ENCODE measurements around the gene LRRC75A.

The LRRC75A gene

GRCh38 chr17:16484445-16485175 lies 7.4 kb downstream of the LRRC75A start:
- ATAC-seq (ENCODE audit: low read depth), result no peak
- no peak for DNase-seq (ENCODE audit: low spot score)
- no peak for TF ChIP-seq CTCF (IDR thresholded peaks at IDR 0.05; ENCODE audit: poor library complexity, severe bottlenecking)
- H3K4me1 ChIP-seq (ENCODE audit: insufficient read depth, poor library complexity, severe bottlenecking), result peaks cover 12% of the 10 kb centered on the region
- H3K4me3 ChIP-seq (ENCODE audit: severe bottlenecking), result no peak overlapping the region
- no peaks in the 10 kb centered on the region for H3K9me3 ChIP-seq (ENCODE audit: severe bottlenecking)
- no peaks in the 10 kb centered on the region for H3K27me3 ChIP-seq (ENCODE audit: insufficient read depth, poor library complexity, severe bottlenecking)
- H3K36me3 ChIP-seq (ENCODE audit: low read depth), result no peaks in the 10 kb centered on the region
- no peak overlapping the region for H3K27ac ChIP-seq (ENCODE audit: poor library complexity, severe bottlenecking)

- ATAC-seq (ENCODE audit: low read depth), result 0 out of 3 replicates have a peak, but pooled peaks have one; percentile 13
- no peak overlapping the region for H3K4me3 ChIP-seq (ENCODE audit: severe bottlenecking)
- no peak for TF ChIP-seq CTCF (IDR thresholded peaks at IDR 0.05; ENCODE audit: poor library complexity, severe bottlenecking)
- peaks cover 12% of the 10 kb centered on the region for H3K4me1 ChIP-seq (ENCODE audit: insufficient read depth, poor library complexity, severe bottlenecking)
- no peaks in the 10 kb centered on the region for H3K36me3 ChIP-seq (ENCODE audit: low read depth)
- no peak overlapping the region for H3K27ac ChIP-seq (ENCODE audit: poor library complexity, severe bottlenecking)
- H3K27me3 ChIP-seq (ENCODE audit: insufficient read depth, poor library complexity, severe bottlenecking), result no peaks in the 10 kb centered on the region
- no peaks in the 10 kb centered on the region for H3K9me3 ChIP-seq (ENCODE audit: severe bottlenecking)
- DNase-seq (ENCODE audit: low spot score), result no peak
These were observed 8.9 kb downstream of the LRRC75A start for GRCh38 chr17:16483021-16483645.

GRCh38 chr17:16482253-16482652 lies 9.7 kb downstream of the LRRC75A start:
- no peaks in the 10 kb centered on the region for H3K27me3 ChIP-seq (ENCODE audit: insufficient read depth, poor library complexity, severe bottlenecking)
- no peak overlapping the region for H3K27ac ChIP-seq (ENCODE audit: poor library complexity, severe bottlenecking)
- DNase-seq (ENCODE audit: low spot score) (no peak), ATAC-seq (ENCODE audit: low read depth) (no peak)
- H3K36me3 ChIP-seq (ENCODE audit: low read depth), result no peaks in the 10 kb centered on the region
- H3K4me1 ChIP-seq (ENCODE audit: insufficient read depth, poor library complexity, severe bottlenecking), result peaks cover 17% of the 10 kb centered on the region
- H3K9me3 ChIP-seq (ENCODE audit: severe bottlenecking), result no peaks in the 10 kb centered on the region
- H3K4me3 ChIP-seq (ENCODE audit: severe bottlenecking), result no peak overlapping the region
- no peak for TF ChIP-seq CTCF (IDR thresholded peaks at IDR 0.05; ENCODE audit: poor library complexity, severe bottlenecking)

GRCh38 chr17:16480995-16481394 lies 11.0 kb downstream of the LRRC75A start:
- no peak for DNase-seq (ENCODE audit: low spot score)
- no peaks in the 10 kb centered on the region for H3K9me3 ChIP-seq (ENCODE audit: severe bottlenecking)

More at GRCh38 chr17:16480995-16481394, 11.0 kb downstream of the LRRC75A start:
- no peak for TF ChIP-seq CTCF (IDR thresholded peaks at IDR 0.05; ENCODE audit: poor library complexity, severe bottlenecking)
- Histone ChIP-seq H3K4me3 (ENCODE audit: severe bottlenecking) (no peak overlapping the region), H3K27ac (ENCODE audit: poor library complexity, severe bottlenecking) (no peak overlapping the region), H3K4me1 (ENCODE audit: insufficient read depth, poor library complexity, severe bottlenecking) (peaks cover 11% of the 10 kb centered on the region), H3K36me3 (ENCODE audit: low read depth) (no peaks in the 10 kb centered on the region), H3K27me3 (ENCODE audit: insufficient read depth, poor library complexity, severe bottlenecking) (no peaks in the 10 kb centered on the region)
- ATAC-seq (ENCODE audit: low read depth), result no peak
